Hematopoietic multipotent progenitor cell (in vitro differentiated cells): Measurements from ENCODE around the gene BRD9. TPM values are rescaled to one million over a fixed set of nuclear protein-coding genes. Genes with fewer than 3 reads are reported as not detected.
A peak's percentile ranks its signal among the peaks of the same experiment; 100 is the strongest.
"Not testable (repeated sequence)": the region's sequence is repeated elsewhere in the genome, so short reads cannot be mapped to it uniquely, and the experiment has no call there.

ENCODE experiments used
- DNase-seq, 3 donors: peaks; one replicate each; pipeline ENCODE4 v3.0.0-alpha.2; 2011 to 2015; ENCODE audit warnings: low read depth in 2 of 3, low spot score in 2 of 3
- total RNA-seq: library from RNA; depleted of rRNA; stranded (reverse); fragments of >200 nt; gene quantifications from one replicate; pipeline ENCODE4 v1.2.3, GENCODE V29; 2012

The BRD9 gene
- total RNA-seq: 34.2 TPM

DNA sequence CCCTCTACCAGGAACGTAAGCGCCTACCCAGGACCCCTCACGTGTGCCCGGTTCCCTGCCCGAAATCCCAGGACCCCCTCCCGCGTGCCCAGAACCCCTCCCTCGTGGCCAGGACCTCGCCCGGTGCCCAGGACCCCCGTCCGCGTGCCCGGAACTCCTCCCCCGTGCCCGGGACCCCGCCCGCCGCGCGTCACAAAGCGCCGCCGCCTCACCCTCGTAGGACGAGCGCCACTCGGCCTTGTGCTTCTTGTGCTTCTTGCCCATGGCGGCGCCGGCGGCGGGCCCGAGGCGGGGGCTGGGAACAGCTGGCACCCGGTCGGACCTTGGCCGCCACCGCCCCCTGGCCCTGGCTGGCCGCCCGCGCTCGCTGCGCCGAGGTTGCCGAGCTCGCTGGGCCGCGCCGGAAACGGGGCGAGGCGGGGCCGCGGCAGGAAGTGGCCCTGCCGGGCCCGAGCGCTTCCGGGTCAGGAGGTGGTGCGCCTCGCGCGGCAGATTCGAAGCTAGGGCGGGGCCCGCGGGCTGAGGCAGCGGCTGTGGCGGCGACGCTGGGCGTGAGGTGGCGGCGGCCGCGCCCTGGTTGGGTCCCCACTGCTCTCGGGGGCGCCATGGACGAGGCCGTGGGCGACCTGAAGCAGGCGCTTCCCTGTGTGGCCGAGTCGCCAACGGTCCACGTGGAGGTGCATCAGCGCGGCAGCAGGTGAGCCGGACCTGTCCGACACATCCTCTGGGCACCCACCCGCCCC is at the start of gene BRD9, which contains the start of gene TRIP13:
Gene BRD9 (minus strand): TSS at position 408 of the 743 bp plus-strand sequence. CDS start 144 bp downstream, at position 264.
Gene TRIP13 (plus strand): TSS at position 491 of the 743 bp plus-strand sequence. CDS start 115 bp downstream, at position 606.
- peak; percentile 69 to 84 (median 80) for DNase-seq

DNA sequence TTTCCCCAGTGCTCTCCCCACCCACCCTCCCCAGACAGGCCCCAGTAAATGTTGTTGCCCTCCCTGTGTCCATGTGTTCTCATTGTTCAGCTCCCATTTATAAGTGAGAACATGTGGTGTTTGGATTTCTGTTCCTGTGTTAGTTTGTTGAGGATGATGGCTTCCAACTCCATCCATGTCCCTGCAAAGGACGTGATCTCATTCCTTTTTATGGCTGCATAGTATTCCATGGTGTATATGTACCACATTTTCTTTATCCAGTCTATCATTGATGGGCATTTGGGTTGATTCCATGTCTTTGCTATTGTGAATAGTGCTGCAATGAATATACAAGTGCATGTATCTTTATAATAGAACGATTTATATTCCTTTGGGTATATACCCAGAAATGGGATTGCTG is 48.1 kb upstream of the BRD9 start:
- DNase-seq: not testable (repeated sequence)

DNA sequence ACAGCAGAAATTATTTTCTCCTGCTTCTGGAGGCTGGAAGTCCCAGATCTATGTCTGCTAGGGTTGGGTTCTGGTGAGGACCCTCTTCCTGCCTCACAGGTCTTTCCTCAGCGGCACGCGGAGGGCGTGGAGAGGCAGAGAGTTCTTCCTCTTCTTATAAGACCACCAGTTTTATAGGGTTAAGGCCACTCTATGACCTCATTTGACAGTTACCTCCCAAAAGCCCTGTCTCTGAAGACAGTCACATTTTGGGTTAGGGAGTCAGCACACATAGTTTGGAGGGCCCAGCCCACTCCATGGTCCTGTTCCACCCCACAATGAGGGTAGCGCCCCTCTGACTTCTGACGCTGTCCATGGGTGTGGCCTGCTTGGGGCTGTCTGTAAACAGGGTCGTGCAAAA is 46.8 kb upstream of the BRD9 start:
- DNase-seq: no peak

DNA sequence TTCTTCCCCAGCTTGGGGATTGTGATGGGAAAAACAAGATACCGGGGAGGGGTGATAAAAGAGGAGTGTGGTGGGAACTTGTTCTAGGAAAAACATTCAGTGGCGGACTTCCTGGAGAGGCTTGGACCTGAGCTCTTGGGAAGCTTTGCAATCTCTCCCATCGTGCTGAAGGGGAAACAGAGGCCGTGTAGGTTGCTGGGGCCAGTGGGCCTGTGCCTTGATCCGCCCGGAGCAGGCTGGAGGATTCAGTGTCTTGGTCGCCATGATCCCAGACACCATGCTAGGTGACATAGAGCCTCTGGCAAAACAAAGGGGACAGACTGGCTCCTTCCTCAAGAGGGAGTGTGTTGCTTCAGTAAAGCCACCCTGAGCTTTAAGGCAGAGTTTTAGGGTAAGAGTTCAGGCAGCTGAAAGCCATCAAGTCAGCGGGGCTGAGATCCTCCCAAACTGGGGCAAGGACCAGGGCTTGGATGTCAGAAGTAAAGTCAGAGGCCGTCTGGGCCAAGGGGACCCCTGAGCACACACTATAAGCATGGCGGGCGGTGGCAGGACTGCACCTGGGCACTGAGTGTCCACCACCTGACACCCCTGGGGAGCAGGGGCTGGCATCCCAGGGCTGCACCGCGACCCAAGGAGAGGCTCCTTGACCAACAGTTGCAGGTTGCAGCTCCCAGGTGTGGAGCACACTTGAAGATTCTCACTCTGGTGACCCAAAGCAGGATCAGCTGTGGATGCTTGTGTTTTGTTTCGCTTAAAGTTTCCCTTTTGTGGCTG is 44.7 kb upstream of the BRD9 start:
- DNase-seq: no peak

DNA sequence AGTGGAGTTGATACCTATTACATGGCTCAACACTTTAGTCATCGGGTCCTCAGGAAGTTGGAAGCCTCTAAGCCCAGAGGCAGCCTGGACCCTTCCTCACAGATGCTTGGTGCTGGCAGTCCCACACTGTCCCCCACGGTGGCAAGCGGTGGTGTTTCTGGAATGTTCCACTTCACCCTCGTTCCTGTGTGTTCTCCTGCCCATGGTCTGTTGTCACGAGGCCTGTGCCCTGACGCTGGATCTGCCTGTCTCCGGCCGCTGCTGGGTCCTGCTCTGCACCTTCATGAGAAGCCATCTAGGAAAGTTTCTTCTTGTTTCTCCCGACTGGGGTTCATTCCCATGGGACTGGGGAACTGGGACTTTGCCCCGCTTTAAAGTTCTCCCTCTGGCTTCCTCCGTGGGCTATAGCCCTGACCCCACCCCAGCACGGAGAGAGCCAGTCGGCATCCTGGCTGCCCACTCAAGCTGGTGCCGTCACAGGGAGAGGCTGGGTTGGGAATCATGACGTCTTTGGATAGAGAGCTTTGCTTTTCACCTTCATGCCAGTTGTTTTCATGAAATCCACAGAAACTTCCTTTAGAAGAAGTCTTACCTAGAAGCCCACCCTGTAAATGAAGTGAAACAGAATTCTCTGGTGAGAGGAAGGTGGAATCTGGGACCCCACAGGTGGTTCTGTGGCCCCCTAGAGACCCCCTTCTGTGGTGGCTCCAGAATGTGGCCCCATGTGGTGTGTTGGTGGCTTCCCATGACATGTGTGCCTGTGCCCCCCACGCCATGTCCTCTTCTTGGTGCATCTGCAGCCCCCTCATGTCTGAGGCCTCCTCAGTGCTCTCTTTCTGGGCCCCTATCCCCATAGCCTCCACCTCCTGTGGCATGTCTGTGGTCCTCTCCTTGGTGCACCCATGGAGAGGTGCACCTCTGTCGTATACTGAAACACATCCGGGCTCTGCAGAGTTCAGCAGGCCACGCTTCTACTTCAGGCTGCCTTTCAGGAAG is 43.8 kb upstream of the BRD9 start:
- DNase-seq: no peak

DNA sequence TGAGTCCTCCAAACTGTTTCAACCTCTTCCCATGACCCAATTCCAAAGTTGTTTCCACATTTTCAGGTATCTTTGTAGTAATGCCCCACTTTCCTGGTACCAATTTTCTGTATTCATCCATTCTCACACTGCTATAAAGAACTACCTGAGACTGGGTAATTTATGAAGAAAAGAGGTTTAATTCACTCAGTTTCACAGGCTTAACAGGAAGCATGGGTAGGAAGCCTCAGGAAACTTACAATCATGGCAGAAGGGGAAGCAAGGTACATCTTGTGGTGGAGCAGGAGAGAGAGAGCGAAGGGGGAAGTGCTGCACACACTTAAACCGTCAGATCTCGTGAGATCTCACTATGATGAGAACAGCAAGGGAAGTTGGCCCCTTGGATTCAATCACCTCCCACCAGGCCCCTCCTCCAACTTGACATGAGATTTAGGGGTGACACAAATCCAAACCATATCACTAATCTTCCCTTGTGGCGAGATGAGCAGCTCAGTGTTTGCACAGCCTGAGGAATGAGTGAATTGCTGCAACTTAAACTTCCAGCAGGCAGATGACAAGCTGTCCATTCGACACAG is 43.0 kb upstream of the BRD9 start:
- DNase-seq: peak in 1 of 3 donors; percentile 31

DNA sequence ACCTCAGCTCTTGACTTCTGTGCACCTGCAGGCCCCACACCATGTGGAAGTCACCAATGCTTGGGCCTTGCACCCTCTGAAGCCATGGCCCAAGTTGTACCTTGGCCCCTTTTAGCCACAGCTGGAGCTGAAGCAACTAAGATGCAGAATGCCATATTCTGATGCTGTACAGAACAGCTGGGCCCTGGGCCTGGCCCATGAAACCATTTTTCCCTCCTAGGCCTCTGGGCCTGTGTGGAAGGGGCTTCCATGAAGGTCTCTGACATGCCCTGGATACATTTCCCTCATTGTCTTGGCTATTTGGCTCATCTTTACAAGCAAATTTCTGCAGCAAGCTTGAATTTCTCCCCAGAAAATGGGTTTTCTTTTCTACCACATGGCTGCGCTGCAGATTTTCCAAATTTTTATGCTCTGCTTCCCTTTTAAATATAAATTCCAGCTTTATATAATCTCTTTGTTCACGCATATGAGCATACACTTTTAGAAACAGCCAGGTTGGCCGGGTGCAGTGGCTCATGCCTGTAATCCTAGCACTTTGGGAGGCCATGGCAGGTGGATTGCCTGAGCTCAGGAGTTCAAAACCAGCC is 41.9 kb upstream of the BRD9 start:
- not testable (repeated sequence) for DNase-seq

DNA sequence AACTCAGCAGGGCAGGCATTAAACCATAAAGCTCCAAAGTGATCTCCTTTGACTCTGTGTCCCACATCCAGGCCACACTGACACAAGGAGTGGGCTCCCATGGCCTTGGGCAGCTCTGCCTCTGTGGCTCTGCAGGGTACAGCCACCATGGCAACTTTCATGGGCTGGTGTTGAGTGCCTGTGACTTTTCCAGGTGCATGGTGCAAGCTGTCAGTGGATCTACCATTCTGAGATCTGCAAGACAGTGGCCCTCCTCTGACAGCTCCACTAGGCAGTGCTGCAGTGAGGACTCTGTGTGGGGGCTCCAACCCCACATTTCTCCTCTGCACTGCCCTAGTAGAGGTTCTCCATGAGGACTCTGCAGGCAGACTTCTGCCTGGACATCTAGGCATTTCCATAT is 41.4 kb upstream of the BRD9 start:
- not testable (repeated sequence) for DNase-seq

DNA sequence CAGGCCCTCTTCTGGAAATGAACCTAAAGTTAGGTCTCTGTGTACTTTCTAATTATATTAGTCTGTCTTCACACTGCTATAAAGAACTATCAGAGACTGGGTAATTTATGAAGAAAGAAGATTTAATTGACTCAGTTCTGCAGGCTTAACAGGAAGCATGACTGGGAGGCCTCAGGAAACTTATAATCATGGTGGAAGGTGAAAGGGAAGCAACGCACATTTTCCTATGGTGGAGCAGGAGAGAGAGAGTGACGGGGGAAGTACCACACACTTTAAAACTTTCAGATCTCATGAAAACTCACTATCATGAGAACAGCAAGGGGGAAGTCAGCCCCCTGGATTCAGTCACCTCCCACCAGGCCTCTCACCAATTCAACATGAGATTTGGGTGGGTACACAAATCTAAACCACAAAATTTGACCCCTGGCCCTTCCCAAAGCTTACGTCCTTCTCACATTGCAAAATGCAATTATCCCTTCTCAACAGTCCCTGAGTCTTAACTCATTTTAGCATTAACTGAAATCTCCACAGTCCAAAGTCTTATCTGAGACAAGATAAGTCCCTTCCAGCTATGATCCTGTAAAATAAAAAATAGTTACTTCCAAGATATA is 40.8 kb upstream of the BRD9 start:
- no peak for DNase-seq

DNA sequence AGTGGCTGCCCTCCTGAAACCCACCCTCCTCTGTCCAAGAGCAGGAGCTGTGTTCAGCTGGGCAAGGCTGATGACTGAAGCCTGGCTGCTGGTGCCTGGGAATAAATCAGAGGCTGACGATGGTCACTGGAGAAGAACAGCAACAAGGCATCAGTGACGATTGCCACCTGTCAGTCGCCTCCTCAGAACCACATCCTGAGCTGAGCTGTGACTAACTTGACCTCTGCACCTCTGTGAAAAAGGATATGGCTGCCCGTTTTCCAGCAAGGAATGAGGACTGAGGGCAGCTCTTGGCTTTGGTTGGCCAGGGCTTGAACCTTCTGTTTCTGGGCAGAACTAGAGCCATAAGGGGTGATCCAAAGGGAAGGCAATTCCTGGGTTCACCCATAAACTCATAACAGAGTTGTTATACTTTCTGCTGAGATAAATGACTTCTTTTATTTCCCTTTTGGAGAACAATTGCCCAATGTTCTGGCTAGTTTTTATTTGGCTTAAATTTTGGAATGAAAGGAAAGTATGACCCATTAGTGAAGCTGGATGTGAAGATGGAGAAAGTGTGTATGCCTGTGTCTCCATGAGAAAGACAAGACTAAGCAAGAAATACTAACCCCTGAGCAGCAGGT is 40.1 kb upstream of the BRD9 start:
- no peak for DNase-seq

DNA sequence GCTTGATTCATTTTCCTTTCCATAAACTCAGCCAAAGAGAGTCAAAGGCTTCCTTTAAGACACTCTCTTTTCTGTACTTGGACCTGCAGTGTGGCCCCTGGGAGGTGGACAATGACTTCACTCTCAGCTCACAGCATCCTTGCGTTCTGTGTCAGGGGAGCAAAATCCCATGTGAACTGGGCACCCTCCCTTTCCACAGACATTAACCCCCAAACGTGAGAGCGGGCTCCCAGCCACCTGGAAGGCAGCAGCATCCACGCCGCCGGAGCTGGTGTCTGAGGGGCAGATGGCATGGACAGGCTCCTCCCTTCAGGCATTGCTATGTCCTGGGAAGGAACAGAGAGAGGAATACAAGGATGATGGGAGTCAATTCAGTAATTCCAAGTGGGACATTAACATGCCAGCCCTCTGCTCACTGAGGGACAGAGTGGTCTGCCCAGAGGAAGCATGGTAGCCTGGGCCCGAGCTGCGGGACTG is 39.6 kb upstream of the BRD9 start:
- DNase-seq: no peak

DNA sequence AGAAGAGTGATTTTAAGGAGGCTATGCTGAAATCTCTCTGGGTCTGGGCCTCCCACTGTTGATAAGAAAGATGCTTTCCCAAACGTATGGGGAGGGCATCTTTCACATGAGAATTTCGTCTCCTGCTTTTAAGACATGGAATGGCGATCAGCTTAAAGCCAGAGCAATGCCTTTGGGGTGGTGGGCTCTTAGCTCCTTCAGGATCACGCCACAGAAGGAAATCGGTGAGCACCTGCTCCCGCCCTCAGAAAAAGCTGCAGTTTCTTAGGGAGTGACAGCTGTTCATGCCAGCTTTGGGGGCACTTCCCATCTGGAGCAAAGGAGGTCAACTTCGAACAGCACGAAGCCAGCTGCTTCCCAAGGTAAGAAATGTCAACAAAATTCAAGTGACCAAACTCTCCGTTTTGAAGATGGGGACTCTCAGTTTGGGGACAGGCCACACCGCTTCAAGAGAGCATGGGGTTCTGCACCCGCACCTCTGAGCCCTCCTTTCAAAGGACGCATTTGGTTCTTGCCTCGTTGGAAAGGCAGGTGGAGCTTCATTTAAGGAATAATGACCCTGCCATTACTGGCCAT is 39.1 kb upstream of the BRD9 start:
- no peak for DNase-seq

DNA sequence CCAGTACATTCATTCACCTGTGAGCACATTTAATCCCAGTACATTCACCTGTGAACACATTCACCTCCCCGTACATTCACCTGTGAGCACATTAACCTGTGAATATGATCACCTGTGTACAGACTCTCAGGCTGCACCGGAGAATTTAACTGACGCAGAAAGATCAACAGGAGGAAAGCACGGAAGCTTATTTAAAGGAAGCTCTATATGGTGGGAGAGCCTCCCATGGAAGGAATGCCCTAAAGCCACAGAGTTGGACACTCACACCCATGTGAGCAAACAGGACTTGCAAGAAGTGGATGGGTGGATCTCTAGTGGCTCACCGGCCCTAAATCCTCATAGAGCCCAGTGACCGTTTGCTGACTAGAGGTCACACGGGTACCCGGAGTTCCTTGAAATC is 38.3 kb upstream of the BRD9 start:
- no peak for DNase-seq

DNA sequence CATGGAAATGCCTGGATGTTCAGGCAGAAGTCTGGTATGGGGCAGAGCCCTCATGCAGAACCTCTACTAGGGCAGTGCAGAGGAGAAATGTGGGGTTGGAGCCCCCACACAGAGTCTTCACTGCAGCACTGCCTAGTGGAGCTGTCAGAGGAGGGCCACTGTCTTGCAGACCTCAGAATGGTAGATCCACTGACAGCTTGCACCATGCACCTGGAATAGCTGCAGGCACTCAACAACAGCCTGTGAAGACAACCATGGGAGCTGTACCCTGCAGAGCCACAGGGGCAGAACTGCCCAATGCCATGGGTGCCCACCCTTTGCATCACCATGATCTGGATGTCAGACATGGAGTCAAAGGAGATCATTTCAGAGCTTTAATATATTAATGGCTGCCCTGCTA is 37.0 kb upstream of the BRD9 start:
- DNase-seq: no peak

DNA sequence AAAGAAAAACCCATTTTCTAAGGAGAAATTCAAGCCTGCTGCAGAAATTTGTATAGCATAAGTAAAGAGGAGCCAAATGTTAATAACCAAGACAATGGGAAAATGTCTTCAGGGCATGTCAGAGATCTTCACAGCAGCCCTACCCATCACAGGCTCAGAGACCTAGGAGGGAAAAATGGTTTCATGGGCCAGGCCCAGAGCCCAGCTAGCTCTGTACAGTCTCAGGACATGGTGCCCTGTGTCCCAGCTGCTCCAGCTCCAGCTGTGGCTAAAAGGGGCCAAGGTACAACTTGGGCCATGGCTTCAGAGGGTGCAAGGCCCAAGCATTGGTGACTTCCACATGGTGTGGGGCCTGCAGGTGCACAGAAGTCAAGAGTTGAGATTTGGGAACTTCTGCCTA is 36.6 kb upstream of the BRD9 start:
- not testable (repeated sequence) for DNase-seq

DNA sequence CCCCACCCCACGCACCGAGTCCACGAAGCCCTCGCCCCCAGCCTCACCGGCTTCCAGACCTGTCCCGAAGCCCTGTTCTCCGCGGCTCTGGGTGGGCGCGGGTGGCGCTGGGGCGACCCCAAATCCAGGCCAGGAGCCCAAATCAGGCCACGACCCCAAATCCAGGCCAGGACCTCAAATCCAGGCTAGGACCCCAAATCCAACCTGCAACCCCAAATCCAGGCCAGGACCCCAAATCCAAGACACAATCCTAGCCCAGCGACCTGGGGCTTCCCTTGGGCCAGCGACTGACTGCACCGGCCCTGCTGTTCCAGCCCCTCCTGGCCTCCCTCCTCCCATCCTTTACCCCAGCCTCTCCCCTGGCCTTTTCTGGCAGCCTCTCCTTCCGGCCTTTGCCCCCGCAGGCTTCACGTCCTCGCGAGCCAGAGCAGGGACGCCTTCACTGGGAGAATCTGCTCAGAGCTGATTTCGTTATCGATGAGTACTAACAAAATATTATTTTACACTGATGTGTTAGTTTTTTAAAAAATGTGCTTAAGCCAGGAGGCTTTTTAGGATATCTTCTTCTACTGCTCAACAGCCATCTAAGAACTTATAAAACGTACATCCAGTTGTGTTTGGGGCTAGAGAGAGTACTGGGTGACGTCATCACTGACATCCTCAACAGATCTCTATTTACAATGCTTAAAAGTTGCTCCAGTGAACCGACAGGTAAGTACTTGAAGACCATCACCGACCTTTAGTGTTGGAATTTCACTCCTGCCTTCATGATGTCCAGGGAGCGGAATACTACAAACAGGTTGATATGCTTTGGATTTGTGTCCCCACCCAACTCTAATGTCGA is 34.8 kb upstream of the BRD9 start:
- no peak for DNase-seq

DNA sequence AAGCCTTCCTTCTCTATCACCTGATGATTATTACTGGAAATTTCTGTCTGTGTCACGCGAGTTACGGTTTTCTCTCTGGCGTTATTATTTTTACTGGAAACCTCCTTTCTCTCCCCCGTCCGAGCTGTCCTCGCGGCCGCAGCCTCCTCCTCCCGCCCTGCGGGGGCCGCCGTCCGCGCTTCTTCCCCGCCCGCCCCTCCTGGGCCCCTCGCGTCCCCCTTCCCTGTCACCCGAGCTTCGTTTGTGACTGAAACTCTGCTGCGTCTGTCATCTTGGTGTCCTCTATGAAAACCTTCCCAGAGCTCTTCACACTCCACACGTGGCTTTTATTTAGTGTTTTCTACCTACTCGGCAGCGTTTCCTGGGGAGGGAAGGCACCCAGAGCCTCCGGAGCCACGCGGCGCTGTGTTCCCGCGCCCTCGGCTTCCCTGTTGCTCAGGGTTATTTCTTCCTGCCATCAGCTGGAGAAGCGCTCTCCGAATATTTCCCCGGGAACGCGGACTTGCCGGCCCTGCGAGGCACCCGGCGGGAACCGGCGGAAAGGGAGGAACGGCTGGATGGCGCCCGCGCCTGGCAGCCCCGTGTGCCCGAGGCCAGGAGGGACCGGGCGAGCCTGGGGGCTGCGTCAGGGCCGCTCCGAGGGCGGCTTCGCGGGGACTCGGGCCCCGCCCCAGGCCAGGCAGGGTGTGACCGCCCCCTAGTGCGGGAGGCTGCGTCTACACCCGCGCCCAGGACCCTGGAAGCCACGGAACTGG is 34.0 kb upstream of the BRD9 start:
- peak in 2 of 3 donors; percentile 59 to 62 for DNase-seq
